CMK (cell line): Measurements from ENCODE around the gene DUSP7.

Experiments
- DNase-seq: peaks from one replicate; pipeline ENCODE4 v3.0.0-alpha.2; 2010; ENCODE audit warnings: low read depth

DUSP7 gene

GRCh38 chr3:52086461-52086860 lies 30.1 kb upstream of the DUSP7 start:
- DNase-seq = no peak

- peak; percentile 66 for DNase-seq
These were observed 29.4 kb upstream of the DUSP7 start for GRCh38 chr3:52085681-52086282.

GRCh38 chr3:52084954-52085680 lies 28.7 kb upstream of the DUSP7 start:
- DNase-seq = no peak

- DNase-seq = no peak
These were observed 28.0 kb upstream of the DUSP7 start for GRCh38 chr3:52084216-52084945.

- DNase-seq = no peak
These were observed 27.3 kb upstream of the DUSP7 start for GRCh38 chr3:52083556-52084087.

GRCh38 chr3:52082951-52083350 lies 26.6 kb upstream of the DUSP7 start:
- no peak for DNase-seq

GRCh38 chr3:52080830-52081719 lies 24.7 kb upstream of the DUSP7 start:
- no peak for DNase-seq

- DNase-seq = no peak
These were observed 23.6 kb upstream of the DUSP7 start for GRCh38 chr3:52079958-52080357.

GRCh38 chr3:52078781-52079560 lies 22.6 kb upstream of the DUSP7 start:
- DNase-seq = no peak

- no peak for DNase-seq
These were observed 21.6 kb upstream of the DUSP7 start for GRCh38 chr3:52077925-52078324.

- no peak for DNase-seq
These were observed 20.8 kb upstream of the DUSP7 start for GRCh38 chr3:52076896-52077780.

GRCh38 chr3:52073490-52073889 lies 17.1 kb upstream of the DUSP7 start:
- DNase-seq = no peak

GRCh38 chr3:52072471-52072870 lies 16.1 kb upstream of the DUSP7 start:
- DNase-seq = no peak

- DNase-seq = no peak
These were observed 15.6 kb upstream of the DUSP7 start for GRCh38 chr3:52072020-52072419.

- DNase-seq = no peak
These were observed 14.6 kb upstream of the DUSP7 start for GRCh38 chr3:52070724-52071621.

- no peak for DNase-seq
These were observed 13.5 kb upstream of the DUSP7 start for GRCh38 chr3:52069855-52070254.

GRCh38 chr3:52069135-52069534 lies 12.8 kb upstream of the DUSP7 start:
- no peak for DNase-seq

- no peak for DNase-seq
These were observed 12.4 kb upstream of the DUSP7 start for GRCh38 chr3:52068730-52069129.

GRCh38 chr3:52068055-52068571 lies 11.7 kb upstream of the DUSP7 start:
- DNase-seq = no peak
